ENCODE data around the gene DGKE. TPM values are rescaled to one million over a fixed set of nuclear protein-coding genes. Genes with fewer than 3 reads are reported as not detected.
A peak's percentile ranks its signal among the peaks of the same experiment; 100 is the strongest.

The DGKE gene
- total and polyA plus RNA-seq, 2 experiments from 2014 or later, result 1.2 to 5.5 TPM

DNA sequence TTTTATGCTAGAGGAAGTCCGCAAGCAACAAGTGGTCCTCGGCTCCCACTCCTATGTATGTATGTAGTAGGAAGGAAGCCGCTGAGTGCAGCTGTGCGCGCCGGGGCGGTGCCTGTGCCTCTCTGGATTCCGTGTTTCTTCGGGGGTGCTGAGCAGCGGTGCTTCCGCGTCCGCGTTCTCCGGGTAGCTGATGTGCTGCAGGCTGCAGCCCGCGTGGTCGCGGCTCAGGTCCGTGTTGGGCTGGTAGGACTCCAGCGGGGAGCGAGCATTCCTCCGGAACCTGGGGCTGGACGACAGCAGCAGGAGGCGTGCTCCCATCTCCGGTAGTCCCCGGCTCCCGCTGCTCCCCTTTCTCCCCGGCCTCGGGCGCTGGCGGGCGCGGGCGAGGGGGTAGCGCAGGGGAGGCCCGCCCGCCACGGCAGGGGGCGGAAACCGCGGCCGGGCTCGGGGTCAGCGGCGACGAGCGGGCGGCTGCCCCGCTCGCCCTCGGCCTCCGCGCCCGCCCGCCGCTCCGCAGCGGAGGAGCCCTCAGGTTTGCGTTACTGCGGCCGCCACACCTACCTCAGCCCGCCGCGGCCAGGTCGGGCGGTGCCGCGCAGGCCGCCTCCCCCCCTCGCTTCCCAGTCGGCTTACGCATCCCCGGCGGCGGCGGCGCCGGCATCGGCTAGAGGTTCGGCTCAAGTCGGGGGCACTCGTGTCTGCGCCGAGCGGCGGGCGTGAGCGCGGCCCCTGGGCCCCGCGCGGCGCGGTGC lies 718 bp upstream of the DGKE start:
- Histone ChIP-seq H3K9me3 (ENCODE audit: low read depth) (no peaks in the 10 kb centered on the region), H3K27me3 (no peaks in the 10 kb centered on the region), H3K27ac (peak overlapping the region; percentile 73), H3K9me2 (replicated peaks; ENCODE audit: insufficient read depth) (no peaks in the 10 kb centered on the region), H3K4me1 (ENCODE audit: insufficient read depth) (peaks cover 7% of the 10 kb centered on the region), H3K4me2 (peak overlapping the region; percentile 94), H2AFZ (peak overlapping the region; percentile 53), H4K20me1 (ENCODE audit: insufficient read depth, poor library complexity, severe bottlenecking) (no peaks in the 10 kb centered on the region), H3K4me3 (peak overlapping the region; percentile 74), H3K79me2 (peaks cover 12% of the 10 kb centered on the region), H3K36me3 (replicated peaks; ENCODE audit: insufficient read depth, low read depth) (no peaks in the 10 kb centered on the region)
- peak; percentile 91 for DNase-seq (ENCODE audit: low spot score)
- TF ChIP-seq EZH2phosphoT487 (IDR thresholded peaks at IDR 0.05; ENCODE audit: low read depth, severe bottlenecking, unreplicated experiment) (no peak), EZH2 (IDR thresholded peaks at IDR 0.05; ENCODE audit: borderline replicate concordance) (no peak), CTCF (IDR thresholded peaks at IDR 0.05; ENCODE audit: poor library complexity) (no peak)
- 1% methylated on average over 37 of the region's 95 CpGs for WGBS (ENCODE audit: low lambda C conversion rate, missing lambda C conversion rate)

DNA sequence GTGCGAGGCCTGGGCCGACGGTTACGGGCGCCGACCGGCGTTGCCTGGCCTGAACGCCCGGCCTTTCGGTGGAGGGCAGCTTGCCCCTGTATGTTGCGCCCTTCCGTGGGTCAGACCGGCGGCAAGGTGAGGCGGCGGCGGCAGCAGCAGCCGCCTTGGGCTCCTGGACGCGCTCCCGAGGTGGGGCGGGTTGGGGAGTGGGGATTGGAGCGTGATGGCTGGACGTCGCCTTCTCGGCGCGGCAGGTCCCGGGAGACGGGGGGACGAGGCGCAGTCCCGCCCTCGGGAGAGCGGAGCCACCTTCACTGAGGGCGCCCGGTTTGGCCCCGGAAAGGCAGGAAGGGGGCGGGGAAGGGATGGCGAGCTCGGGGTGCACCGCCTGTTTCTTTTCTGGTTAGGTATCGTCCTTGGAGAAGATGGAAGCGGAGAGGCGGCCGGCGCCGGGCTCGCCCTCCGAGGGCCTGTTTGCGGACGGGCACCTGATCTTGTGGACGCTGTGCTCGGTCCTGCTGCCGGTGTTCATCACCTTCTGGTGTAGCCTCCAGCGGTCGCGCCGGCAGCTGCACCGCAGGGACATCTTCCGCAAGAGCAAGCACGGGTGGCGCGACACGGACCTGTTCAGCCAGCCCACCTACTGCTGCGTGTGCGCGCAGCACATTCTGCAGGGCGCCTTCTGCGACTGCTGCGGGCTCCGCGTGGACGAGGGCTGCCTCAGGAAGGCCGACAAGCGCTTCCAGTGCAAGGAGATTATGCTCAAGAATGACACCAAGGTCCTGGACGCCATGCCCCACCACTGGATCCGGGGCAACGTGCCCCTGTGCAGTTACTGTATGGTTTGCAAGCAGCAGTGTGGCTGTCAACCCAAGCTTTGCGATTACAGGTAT lies 671 bp downstream of the DGKE start:
- peaks cover 12% of the 10 kb centered on the region for H3K79me2 ChIP-seq
- H3K27me3 ChIP-seq, result no peaks in the 10 kb centered on the region
- peak overlapping the region; percentile 94 for H3K4me2 ChIP-seq
- TF ChIP-seq EZH2 (IDR thresholded peaks at IDR 0.05; ENCODE audit: borderline replicate concordance) (no peak), CTCF (IDR thresholded peaks at IDR 0.05; ENCODE audit: poor library complexity) (no peak), EZH2phosphoT487 (IDR thresholded peaks at IDR 0.05; ENCODE audit: low read depth, severe bottlenecking, unreplicated experiment) (no peak)
- peak overlapping the region; percentile 88 for H2AFZ ChIP-seq
- no peaks in the 10 kb centered on the region for H3K36me3 ChIP-seq (replicated peaks; ENCODE audit: insufficient read depth, low read depth)
- H3K9me2 ChIP-seq (replicated peaks; ENCODE audit: insufficient read depth), result no peaks in the 10 kb centered on the region
- H4K20me1 ChIP-seq (ENCODE audit: insufficient read depth, poor library complexity, severe bottlenecking), result no peaks in the 10 kb centered on the region
- peaks cover 7% of the 10 kb centered on the region for H3K4me1 ChIP-seq (ENCODE audit: insufficient read depth)
- H3K9me3 ChIP-seq (ENCODE audit: low read depth), result no peaks in the 10 kb centered on the region
- 5% methylated on average over 50 of the region's 81 CpGs for WGBS (ENCODE audit: low lambda C conversion rate, missing lambda C conversion rate)
- peak overlapping the region; percentile 54 for H3K4me3 ChIP-seq
- peak overlapping the region; percentile 86 for H3K27ac ChIP-seq
- DNase-seq (ENCODE audit: low spot score), result peak; percentile 78

DNA sequence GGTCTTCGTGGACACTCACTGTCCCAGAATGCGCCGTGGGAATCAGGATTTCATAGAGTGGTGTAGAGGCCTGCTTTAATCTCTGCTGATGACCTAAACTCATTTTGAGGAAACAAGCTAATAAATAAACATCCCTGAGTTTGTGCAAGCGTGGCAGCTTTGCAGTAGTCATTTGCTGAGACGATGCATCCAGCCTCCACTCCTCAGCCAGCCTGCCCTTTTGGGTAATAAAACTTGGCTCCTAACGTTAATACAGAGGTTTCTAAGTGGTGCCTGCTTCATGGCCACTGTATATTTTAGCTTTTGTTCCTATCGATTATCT lies 1.3 kb downstream of the DGKE start:
- H3K27me3 ChIP-seq, result no peaks in the 10 kb centered on the region
- no peak for TF ChIP-seq CTCF (IDR thresholded peaks at IDR 0.05; ENCODE audit: poor library complexity)
- TF ChIP-seq EZH2phosphoT487 (IDR thresholded peaks at IDR 0.05; ENCODE audit: low read depth, severe bottlenecking, unreplicated experiment), result no peak
- TF ChIP-seq EZH2 (IDR thresholded peaks at IDR 0.05; ENCODE audit: borderline replicate concordance), result no peak
- WGBS (ENCODE audit: low lambda C conversion rate, missing lambda C conversion rate), result 61% methylated on average over 7 of the region's 7 CpGs
- peak overlapping the region; percentile 54 for H3K4me3 ChIP-seq
- H4K20me1 ChIP-seq (ENCODE audit: insufficient read depth, poor library complexity, severe bottlenecking), result no peaks in the 10 kb centered on the region
- no peaks in the 10 kb centered on the region for H3K9me2 ChIP-seq (replicated peaks; ENCODE audit: insufficient read depth)
- no peaks in the 10 kb centered on the region for H3K9me3 ChIP-seq (ENCODE audit: low read depth)
- H3K4me1 ChIP-seq (ENCODE audit: insufficient read depth), result peaks cover 7% of the 10 kb centered on the region
- H3K79me2 ChIP-seq, result peaks cover 12% of the 10 kb centered on the region
- no peaks in the 10 kb centered on the region for H3K36me3 ChIP-seq (replicated peaks; ENCODE audit: insufficient read depth, low read depth)
- DNase-seq (ENCODE audit: low spot score), result no peak
- H2AFZ ChIP-seq, result peak overlapping the region; percentile 88
- peak overlapping the region; percentile 94 for H3K4me2 ChIP-seq
- H3K27ac ChIP-seq, result peak overlapping the region; percentile 86
